ENCODE results near the gene LAMA3. TPM values are rescaled to one million over a fixed set of nuclear protein-coding genes. Genes with fewer than 3 reads are reported as not detected.
A peak's percentile ranks its signal among the peaks of the same experiment; 100 is the strongest.

The LAMA3 gene
- polyA plus RNA-seq, 1 of the 3 experiments (the other 2 are of a cell fraction), result 3.5 TPM

DNA sequence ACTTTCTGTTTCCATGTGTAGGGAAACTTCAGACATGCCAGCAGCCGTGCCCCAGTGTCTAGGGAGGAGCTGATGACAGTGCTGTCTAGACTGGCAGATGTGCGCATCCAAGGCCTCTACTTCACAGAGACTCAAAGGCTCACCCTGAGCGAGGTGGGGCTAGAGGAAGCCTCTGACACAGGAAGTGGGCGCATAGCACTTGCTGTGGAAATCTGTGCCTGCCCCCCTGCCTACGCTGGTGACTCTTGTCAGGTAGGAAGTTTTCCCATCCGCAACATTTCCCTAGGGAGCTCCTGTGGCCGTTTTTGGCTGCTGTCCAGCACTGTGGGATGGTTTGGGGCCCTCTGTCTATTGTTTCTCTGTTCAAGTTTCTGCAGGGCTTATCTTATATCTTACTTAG, 182.2 kb downstream of the LAMA3 start:
- CTCF ChIA-PET, result interaction anchor here (0.8 to 1.5 kb wide), 3 partner anchors 17 to 47 kb away, joined by 3 to 6 read pairs (median 3); no protein-coding TSS in a partner anchor
- H3K9ac ChIP-seq, result no peak overlapping the region
- WGBS (ENCODE audit: low lambda C conversion rate), result 56% methylated on average over 5 of the region's 7 CpGs

DNA sequence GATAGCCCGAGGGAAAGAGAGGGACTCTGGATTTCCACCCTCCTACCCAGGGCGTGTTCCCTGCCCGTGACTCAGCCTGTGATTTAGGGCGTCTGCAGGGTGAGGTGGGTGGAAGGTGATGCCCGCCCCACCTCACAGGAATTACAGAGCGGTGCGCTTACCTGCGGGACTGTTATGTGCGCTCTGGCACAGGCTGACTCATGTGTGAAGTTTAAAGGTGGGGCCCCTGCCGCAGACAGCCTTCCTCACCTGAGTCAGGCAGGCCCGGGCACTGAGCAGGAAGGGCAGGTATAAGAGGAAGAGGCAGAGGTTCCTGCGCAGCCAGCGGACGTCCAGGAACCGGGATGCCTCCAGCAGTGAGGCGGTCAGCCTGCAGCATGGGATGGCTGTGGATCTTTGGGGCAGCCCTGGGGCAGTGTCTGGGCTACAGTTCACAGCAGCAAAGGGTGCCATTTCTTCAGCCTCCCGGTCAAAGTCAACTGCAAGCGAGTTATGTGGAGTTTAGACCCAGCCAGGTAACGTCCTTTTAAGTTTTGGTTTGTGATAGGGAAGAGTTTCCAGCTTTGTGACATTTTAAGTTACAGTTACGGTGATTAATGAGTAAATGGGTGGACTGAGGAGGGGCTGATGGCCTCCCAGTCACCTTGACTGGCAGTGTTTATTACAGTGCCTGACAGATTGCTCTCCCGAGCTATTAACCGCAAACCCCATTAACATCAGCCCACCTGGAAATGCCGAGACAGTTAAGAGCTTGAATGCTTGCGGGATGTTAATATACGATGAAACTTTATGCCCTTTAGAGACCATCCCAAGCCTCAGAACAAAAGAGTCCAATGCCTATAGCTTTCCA, 183.7 kb downstream of the LAMA3 start:
- no peak overlapping the region for H2AFZ ChIP-seq (ENCODE audit: low read depth)
- H3K4me3 ChIP-seq (ENCODE audit: low read depth in 2 of 2, low read length in 1 of 2), result no peak overlapping the region
- H3F3A ChIP-seq (replicated peaks; ENCODE audit: insufficient read depth), result no peaks in the 10 kb centered on the region
- POLR2A ChIA-PET, result no interaction called here
- DNase-seq, result no peak
- CTCF ChIA-PET, result interaction anchor here (0.7 to 1.5 kb wide), 3 partner anchors 46 to 736 kb away, joined by 3 to 6 read pairs (median 3); no protein-coding TSS in a partner anchor
- no peak for TF ChIP-seq ELF1 (IDR thresholded peaks at IDR 0.05)
- TF ChIP-seq MEF2A (IDR thresholded peaks at IDR 0.05; ENCODE audit: borderline replicate concordance, low read depth), result no peak
- TF ChIP-seq, protein P1, sequence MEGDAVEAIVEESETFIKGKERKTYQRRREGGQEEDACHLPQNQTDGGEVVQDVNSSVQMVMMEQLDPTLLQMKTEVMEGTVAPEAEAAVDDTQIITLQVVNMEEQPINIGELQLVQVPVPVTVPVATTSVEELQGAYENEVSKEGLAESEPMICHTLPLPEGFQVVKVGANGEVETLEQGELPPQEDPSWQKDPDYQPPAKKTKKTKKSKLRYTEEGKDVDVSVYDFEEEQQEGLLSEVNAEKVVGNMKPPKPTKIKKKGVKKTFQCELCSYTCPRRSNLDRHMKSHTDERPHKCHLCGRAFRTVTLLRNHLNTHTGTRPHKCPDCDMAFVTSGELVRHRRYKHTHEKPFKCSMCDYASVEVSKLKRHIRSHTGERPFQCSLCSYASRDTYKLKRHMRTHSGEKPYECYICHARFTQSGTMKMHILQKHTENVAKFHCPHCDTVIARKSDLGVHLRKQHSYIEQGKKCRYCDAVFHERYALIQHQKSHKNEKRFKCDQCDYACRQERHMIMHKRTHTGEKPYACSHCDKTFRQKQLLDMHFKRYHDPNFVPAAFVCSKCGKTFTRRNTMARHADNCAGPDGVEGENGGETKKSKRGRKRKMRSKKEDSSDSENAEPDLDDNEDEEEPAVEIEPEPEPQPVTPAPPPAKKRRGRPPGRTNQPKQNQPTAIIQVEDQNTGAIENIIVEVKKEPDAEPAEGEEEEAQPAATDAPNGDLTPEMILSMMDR (IDR thresholded peaks at IDR 0.05), result no peak
- no peak for TF ChIP-seq FOSL2 (IDR thresholded peaks at IDR 0.05; ENCODE audit: borderline replicate concordance, low read depth)
- TF ChIP-seq, protein P2, sequence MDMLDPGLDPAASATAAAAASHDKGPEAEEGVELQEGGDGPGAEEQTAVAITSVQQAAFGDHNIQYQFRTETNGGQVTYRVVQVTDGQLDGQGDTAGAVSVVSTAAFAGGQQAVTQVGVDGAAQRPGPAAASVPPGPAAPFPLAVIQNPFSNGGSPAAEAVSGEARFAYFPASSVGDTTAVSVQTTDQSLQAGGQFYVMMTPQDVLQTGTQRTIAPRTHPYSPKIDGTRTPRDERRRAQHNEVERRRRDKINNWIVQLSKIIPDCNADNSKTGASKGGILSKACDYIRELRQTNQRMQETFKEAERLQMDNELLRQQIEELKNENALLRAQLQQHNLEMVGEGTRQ (IDR thresholded peaks at IDR 0.05; ENCODE audit: borderline replicate concordance, low read depth, low read length), result no peak
- TF ChIP-seq FOXM1 (IDR thresholded peaks at IDR 0.05; ENCODE audit: low read depth), result no peak
- TF ChIP-seq NRF1 (IDR thresholded peaks at IDR 0.05; ENCODE audit: low read depth, low read length), result no peak
- TF ChIP-seq, protein P3, sequence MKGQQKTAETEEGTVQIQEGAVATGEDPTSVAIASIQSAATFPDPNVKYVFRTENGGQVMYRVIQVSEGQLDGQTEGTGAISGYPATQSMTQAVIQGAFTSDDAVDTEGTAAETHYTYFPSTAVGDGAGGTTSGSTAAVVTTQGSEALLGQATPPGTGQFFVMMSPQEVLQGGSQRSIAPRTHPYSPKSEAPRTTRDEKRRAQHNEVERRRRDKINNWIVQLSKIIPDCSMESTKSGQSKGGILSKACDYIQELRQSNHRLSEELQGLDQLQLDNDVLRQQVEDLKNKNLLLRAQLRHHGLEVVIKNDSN (IDR thresholded peaks at IDR 0.05; ENCODE audit: borderline replicate concordance, low read depth), result no peak
- no peak for TF ChIP-seq SIN3A (IDR thresholded peaks at IDR 0.05; ENCODE audit: borderline replicate concordance, low read depth, low read length)
- H3K36me3 ChIP-seq (replicated peaks in 1 of 2; ENCODE audit: control insufficient read depth in 1 of 2, insufficient read depth in 2 of 2, low read length in 1 of 2), result no peaks in the 10 kb centered on the region
- H3K9me3 ChIP-seq, result no peaks in the 10 kb centered on the region
- 93% methylated on average over 22 of the region's 25 CpGs for WGBS (ENCODE audit: low lambda C conversion rate)
- H3K27me3 ChIP-seq (ENCODE audit: insufficient read depth), result no peaks in the 10 kb centered on the region
- no peaks in the 10 kb centered on the region for H3K9me2 ChIP-seq
- no peak overlapping the region for H3K9ac ChIP-seq
- no peak overlapping the region for H3K4me2 ChIP-seq
- no peaks in the 10 kb centered on the region for H4K20me1 ChIP-seq (ENCODE audit: insufficient read depth)
- no peak overlapping the region for H3K27ac ChIP-seq (ENCODE audit: low read depth in 2 of 2, low read length in 1 of 2)
- H3K4me1 ChIP-seq (ENCODE audit: control insufficient read depth in 1 of 2, insufficient read depth in 2 of 2, low read depth in 1 of 2, low read length in 1 of 2), result peaks cover 5 to 9% of the 10 kb centered on the region in 2 experiments; a peak in 2 of 4 replicates
- no peaks in the 10 kb centered on the region for H3K79me2 ChIP-seq (ENCODE audit: insufficient read depth)

More for the DNA sequence above, 182.2 kb downstream of the LAMA3 start:
- Histone ChIP-seq H3F3A (replicated peaks; ENCODE audit: insufficient read depth) (no peaks in the 10 kb centered on the region), H3K9me2 (no peaks in the 10 kb centered on the region), H3K4me3 (ENCODE audit: low read depth in 2 of 2, low read length in 1 of 2) (no peak overlapping the region), H3K79me2 (ENCODE audit: insufficient read depth) (no peaks in the 10 kb centered on the region), H3K27me3 (ENCODE audit: insufficient read depth) (no peaks in the 10 kb centered on the region), H3K4me2 (0 out of 2 replicates have a peak overlapping the region, but pooled peaks have one; percentile 38), H2AFZ (ENCODE audit: low read depth) (peak overlapping the region; percentile 27; the same call in 1 of the 2 replicates), H3K9me3 (no peaks in the 10 kb centered on the region), H4K20me1 (ENCODE audit: insufficient read depth) (no peaks in the 10 kb centered on the region), H3K36me3 (replicated peaks in 1 of 2; ENCODE audit: control insufficient read depth in 1 of 2, insufficient read depth in 2 of 2, low read length in 1 of 2) (no peaks in the 10 kb centered on the region), H3K27ac (ENCODE audit: low read depth in 2 of 2, low read length in 1 of 2) (no peak overlapping the region; a peak in 1 of 4 replicates), H3K4me1 (ENCODE audit: control insufficient read depth in 1 of 2, insufficient read depth in 2 of 2, low read depth in 1 of 2, low read length in 1 of 2) (peaks cover 5 to 9% of the 10 kb centered on the region in 2 experiments; a peak in 2 of 4 replicates)
- POLR2A ChIA-PET, result no interaction called here
- DNase-seq, result peak; percentile 31
- TF ChIP-seq EP300 (IDR thresholded peaks at IDR 0.05; ENCODE audit: borderline replicate concordance in 1 of 2, low read depth in 1 of 2, low read length in 1 of 2) (no peak), JUND (IDR thresholded peaks at IDR 0.05) (no peak), NFIC (IDR thresholded peaks at IDR 0.05; ENCODE audit: borderline replicate concordance) (peak; percentile 62), GATA2 (CRISPR knock-in tag; IDR thresholded peaks at IDR 0.05) (no peak), TEAD4 (IDR thresholded peaks at IDR 0.05; ENCODE audit: borderline replicate concordance, insufficient read depth) (no peak), FOSL2 (IDR thresholded peaks at IDR 0.05; ENCODE audit: borderline replicate concordance, low read depth) (no peak), NRF1 (IDR thresholded peaks at IDR 0.05; ENCODE audit: low read depth, low read length) (no peak)
- TF ChIP-seq, protein P4, sequence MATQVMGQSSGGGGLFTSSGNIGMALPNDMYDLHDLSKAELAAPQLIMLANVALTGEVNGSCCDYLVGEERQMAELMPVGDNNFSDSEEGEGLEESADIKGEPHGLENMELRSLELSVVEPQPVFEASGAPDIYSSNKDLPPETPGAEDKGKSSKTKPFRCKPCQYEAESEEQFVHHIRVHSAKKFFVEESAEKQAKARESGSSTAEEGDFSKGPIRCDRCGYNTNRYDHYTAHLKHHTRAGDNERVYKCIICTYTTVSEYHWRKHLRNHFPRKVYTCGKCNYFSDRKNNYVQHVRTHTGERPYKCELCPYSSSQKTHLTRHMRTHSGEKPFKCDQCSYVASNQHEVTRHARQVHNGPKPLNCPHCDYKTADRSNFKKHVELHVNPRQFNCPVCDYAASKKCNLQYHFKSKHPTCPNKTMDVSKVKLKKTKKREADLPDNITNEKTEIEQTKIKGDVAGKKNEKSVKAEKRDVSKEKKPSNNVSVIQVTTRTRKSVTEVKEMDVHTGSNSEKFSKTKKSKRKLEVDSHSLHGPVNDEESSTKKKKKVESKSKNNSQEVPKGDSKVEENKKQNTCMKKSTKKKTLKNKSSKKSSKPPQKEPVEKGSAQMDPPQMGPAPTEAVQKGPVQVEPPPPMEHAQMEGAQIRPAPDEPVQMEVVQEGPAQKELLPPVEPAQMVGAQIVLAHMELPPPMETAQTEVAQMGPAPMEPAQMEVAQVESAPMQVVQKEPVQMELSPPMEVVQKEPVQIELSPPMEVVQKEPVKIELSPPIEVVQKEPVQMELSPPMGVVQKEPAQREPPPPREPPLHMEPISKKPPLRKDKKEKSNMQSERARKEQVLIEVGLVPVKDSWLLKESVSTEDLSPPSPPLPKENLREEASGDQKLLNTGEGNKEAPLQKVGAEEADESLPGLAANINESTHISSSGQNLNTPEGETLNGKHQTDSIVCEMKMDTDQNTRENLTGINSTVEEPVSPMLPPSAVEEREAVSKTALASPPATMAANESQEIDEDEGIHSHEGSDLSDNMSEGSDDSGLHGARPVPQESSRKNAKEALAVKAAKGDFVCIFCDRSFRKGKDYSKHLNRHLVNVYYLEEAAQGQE (IDR thresholded peaks at IDR 0.05; ENCODE audit: low read depth, low read length), result peak; percentile 52; the same call in 1 of the 2 replicates
- TF ChIP-seq, protein P5, sequence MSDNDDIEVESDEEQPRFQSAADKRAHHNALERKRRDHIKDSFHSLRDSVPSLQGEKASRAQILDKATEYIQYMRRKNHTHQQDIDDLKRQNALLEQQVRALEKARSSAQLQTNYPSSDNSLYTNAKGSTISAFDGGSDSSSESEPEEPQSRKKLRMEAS (IDR thresholded peaks at IDR 0.05; ENCODE audit: low read depth), result no peak

All from SK-N-SH (cell line).